ENCODE data around the gene INSYN1. TPM values are rescaled to one million over a fixed set of nuclear protein-coding genes. Genes with fewer than 3 reads are reported as not detected.

INSYN1 gene
- total RNA-seq, 4 donors from 2014 or later = 2.6 to 4.7 (median 3.7) TPM

DNA sequence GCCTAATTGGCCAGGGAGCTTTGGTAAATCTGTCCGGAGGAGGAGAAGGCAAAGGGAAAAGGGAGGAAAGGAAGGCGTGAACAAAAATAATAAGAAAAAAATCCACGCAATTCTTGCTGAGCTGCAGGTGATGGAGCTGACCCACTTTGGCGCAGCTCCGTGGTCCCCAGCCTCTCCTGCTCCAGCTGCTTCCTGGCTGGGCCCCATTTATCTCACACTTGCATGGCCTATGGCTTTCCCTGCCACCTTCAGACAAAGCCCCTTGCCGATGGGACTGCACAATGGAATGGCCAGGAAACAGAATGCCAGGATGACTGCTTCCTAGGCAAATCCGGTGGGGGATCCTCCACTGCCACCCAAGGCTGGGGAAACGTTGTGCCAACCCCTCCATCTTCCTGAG, 6.9 kb downstream of the INSYN1 start:
- no peak for TF ChIP-seq CTCF (IDR thresholded peaks at IDR 0.05; ENCODE audit: low read depth)

DNA sequence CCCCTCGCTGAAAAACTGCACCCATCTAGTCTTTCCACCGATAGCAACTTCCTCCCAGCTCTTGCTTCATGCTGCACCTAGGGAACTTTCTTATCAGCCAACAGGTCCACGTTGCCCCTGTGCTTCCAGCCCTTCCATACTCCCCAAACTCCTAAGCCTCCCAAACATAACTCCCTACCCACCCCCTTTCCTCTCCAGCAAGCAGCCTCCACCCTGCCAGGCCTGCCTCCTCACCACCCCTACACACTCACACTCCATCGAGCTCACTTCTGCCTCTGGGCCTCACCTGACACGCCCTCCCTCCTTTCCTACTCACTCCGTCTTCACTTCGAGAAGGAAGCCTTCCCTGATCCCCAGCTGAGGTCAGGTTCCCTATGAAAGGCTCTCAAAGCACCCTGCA, 8.1 kb downstream of the INSYN1 start:
- no peak for TF ChIP-seq CTCF (IDR thresholded peaks at IDR 0.05; ENCODE audit: low read depth)

DNA sequence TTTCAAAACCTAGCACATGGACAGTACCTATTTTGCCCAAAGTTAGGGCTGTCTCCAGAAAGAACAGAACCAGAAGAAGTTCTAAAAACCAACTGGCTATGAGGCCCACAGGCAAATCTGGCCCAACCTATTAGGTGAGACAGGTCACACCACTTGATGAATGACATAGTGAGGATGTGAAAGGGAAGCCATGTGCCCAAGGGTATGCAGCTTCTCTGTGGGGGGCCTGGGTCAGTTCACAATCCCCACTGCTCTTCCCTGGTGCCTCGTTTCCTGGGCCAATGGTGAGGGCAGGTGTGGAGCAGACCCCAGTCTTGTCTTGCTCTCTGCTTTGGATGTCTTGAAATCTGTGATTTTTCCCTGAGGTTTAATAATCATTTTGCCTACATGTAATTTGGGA, 8.9 kb downstream of the INSYN1 start:
- TF ChIP-seq CTCF (IDR thresholded peaks at IDR 0.05; ENCODE audit: low read depth) = no peak

DNA sequence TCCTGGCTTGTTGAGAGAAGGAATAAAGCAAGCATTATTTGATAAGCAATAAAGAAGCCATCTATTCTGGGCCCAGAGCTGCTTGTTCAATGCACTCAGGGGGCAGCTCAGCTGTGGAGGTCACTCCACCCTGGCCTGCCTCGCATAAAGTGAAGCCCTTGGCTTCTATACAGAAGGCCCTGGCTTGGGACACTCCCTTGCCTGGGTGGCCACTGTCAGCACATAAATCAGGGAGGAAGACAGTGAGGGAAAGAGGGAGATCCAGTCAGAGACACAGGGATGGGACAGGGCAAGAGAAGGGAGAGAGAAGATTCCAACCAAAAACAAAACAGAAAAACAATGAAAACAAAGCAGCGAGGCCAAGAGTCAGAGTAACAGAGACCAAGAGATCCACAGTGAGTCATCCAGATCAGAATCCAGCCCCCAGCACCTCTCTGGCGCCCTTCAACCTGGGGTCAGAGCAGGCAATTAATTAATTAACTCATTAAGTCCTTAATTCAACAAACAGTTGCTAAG, 11.8 kb downstream of the INSYN1 start:
- no peak for TF ChIP-seq CTCF (IDR thresholded peaks at IDR 0.05; ENCODE audit: low read depth)

GRCh38 chr15:73740152-73741048, 12.8 kb downstream of the INSYN1 start:
- no peak for TF ChIP-seq CTCF (IDR thresholded peaks at IDR 0.05; ENCODE audit: low read depth)

- no peak for TF ChIP-seq CTCF (IDR thresholded peaks at IDR 0.05; ENCODE audit: low read depth)
Observed at GRCh38 chr15:73737535-73737934, 15.6 kb downstream of the INSYN1 start.

- TF ChIP-seq CTCF (IDR thresholded peaks at IDR 0.05; ENCODE audit: low read depth) = no peak
Observed at GRCh38 chr15:73732930-73733329, 20.2 kb downstream of the INSYN1 start.
